GM11168 (cell line): ENCODE data around the gene PIM3.
"Not testable (repeated sequence)": the region's sequence is repeated elsewhere in the genome, so short reads cannot be mapped to it uniquely, and the experiment has no call there.

ENCODE experiments used
- in situ Hi-C: fragments of 300-500 bp; cut with MboI; formaldehyde crosslinking; loops from one replicate; pipeline ENCODE4 v1.12.0; 2022; ENCODE audit warnings: low sequenced_read_pairs; ENCODE audit not compliant: unreplicated experiment

The PIM3 gene

DNA sequence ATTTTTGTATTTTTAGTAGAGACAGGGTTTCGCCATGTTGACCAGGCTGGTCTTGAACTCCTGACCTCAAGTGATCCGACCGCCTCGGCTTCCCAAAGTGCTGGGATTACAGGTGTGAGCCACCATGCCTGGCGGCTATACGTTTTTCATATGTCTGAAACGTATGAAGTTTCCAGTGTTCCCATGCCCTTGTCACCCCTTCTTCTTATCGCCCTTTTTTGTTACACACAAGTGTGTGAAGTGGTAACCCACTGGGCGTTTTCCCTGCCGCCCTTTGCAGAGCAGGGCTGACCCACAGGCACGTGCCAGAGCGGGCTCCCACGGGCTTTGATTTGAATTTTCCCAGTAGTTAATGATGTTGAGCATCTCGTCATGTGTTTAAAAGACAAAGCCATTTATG is 17.0 kb downstream of the PIM3 start:
- in situ Hi-C loops: no loop called here

DNA sequence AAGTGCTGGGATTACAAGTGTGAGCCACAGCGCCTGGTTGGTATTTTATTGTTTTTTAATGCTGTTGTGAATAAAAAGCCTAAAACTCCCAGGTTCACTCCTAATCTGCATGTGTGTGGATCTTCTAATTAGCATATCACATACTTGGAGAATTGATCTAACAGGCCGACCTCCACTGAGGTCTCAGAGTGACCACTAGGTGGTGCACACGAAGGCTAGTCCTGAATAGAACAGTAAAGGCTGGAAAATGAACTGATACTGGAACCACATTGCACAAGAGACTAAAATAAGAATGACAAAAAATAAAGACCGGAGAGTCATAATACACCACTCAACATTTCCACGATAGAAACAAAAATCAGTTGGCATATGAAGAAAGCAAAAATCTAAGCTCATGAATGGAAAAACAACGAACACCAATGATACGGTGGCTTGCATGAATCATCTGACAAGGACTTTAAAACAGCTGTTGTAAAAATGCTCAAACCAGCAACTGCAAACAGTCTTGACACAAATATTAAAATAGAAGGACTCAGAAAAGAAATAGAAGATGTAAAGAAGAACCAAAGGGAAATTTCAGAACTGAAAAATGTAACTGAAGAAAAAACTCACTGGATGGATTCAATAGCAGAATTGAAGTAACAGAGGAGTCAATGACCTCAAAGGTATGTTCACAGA is 19.2 kb downstream of the PIM3 start:
- in situ Hi-C loops: no loop called here

DNA sequence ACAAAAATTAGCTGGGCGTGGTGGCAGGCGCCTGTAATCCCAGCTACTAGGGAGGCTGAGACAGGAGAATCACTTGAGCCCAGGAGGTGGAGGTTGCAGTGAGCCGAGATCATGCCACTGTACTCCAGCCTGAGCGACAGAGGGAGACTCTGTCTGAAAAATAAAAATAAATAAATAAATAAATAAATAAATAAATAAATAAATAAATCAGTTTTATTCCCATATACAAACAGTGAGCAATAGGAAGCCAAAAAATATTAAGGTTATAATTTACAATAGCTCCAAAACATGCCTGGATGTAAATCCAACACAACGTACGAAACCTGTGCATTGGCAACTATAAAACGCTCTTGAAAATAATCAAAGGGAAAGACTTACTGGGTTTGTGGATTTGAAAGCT is 21.2 kb downstream of the PIM3 start:
- in situ Hi-C loops: not testable (repeated sequence)

DNA sequence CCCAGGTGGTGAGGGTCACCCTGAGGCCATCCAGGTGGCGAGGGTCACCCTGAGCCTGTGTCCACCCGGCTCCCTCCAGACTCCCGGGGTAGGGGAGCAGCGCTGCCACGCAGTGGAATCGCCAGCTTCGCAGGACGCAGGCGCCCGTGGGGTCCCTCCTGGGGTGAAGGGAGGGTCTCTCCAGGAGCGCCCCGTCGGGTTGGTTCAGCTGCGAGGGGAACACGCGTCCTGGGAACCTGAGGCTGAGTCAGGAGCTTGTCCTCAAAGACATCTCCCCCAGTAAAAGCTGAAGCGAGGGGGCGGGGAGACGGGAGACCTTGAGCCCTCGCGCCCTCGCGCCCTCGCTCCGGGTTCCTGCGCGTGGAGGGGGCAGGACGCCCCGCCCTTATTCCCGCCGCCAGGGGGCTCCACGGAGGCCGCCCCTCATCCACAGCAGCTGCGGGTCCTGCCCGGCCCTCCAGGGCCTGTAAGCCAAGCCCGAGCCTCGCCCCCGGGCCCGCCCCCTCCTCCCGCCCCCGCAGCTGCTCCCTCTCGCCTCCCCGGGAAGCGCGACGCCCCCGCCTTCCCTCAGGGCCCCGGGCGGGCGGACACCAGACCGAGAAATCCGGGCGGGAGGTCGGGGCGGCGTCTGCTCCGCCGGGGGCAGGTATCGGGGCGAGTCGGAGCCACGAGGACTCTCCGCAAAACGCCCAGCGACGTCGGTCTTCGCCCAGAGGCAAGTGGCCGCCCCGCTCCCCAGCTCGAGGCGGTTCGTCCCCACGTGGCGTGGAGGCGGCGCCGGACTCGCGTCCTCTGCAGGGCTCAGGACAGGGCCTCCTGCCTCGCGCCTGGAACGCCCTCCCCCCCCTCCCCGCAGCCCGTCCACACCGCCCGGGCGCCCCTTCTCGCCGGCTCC is 22.8 kb downstream of the PIM3 start:
- in situ Hi-C loops: no loop called here

DNA sequence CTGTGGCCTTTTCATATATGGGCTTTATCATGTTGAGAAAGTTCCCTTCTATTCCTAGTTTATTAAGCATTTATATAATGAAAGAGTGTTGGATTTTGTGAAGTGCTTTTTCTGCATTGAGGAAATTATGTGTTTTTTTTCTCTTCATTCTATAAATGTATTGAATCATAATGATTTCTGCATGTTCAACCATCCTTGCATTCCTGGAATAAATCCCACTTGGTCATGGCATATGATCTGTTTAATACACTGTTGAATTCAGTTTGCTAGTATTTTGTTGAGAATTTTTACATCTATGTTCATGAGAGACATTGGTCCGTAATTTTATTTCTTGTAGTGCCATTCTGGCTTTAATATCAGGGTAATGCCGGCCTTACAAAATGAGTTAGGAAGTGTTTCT is 25.8 kb downstream of the PIM3 start:
- in situ Hi-C loops: no loop called here

DNA sequence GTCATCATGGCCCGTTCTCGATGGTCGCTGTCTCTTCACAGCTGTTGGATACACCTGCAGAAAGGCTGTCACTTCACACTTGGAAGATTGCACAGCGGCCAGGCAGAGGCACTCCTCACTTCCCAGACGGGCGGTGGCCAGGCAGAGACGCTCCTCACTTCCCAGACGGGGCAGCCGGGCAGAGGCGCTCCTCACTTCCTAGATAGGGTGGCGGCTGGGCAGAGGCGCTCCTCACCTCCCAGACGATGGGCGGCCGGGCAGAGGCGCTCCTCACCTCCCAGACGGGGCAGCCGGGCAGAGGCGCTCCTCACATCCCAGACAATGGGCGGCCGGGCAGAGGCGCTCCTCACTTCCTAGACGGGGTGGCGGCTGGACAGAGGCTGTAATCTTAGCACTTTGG is 29.3 kb downstream of the PIM3 start:
- in situ Hi-C loops: not testable (repeated sequence)

DNA sequence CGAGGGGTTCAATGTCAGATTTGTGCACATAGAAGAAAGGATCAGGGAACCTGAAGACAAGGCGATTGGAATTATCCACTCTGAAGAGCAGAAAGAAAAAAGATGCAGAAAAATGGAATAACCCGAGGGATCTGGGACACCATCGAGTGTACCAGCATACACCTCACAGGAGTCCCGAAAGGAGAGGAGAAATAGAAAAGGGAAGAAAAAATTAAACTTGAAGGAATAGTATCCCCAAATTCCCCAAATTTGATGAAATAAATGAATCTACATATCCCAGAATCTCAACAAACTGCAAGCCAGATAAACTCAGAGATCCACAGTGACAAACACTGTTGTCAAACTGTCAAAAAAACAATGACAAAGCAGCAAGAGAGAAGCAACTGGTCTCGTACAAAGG is 30.6 kb downstream of the PIM3 start:
- in situ Hi-C loops: no loop called here

DNA sequence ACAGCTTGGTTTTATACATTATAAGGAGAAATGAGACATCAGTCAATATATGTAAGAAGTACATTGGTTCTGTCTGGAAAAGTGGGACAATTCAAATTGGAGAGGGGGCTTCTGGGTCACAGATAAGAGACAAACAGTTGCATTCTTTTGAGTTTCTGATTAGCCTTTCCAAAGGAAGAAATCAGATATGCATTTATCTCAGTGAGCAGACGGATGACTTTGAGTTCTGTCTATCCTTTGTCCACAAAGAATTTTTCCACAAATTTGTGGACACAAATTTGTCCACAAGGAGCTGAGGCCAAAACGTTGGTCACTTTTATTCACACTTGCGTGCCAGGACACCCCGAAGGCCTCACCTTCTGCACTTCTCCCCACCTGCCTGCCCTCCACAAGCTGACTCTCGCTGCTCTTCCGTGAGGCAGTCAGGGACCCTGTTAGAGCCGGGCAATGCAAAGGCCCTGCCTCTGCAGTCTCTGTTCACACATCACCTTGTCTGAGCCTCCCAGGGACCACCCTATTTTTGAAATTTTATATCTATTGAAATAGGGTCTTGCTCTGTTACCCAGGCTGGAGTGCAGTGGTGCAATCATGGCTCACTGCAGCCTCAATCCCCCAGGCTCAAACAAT is 31.4 kb downstream of the PIM3 start:
- in situ Hi-C loops: no loop called here

DNA sequence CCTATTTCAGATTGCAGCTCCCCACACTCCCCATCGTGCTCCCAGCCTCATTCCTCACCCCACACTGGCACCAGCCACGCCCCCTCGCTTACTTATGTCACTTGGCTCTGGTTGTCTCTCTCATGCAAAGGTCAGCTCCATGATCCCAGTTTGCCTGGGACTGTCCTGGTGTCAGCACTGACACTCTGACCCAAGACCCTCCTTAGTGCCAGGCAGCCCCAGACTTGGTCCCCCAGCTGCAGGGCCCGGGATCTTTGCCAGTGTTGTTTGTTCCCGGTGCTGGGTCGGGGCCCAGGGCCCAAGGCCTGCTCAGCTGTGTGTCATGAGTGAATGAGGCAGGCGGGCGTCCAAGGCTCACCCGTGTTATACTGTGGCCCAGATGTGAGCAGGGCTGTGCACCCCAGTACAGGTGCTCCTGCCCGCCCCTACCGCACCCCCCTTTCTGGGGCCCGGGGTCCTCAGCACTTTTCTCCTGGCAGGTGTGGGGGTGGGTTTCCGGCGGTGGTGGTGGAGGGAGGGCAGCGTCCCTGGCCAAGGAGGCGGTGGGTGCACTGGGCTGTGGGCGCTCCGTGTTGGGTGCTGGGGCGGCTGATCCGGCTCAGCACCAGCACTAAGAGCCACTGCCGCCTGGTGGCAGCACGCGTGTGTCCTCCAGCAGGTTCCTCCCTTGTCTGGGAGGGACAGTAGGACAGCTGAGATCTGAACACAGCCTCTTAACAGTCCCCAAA is 32.5 kb downstream of the PIM3 start:
- in situ Hi-C loops: no loop called here

DNA sequence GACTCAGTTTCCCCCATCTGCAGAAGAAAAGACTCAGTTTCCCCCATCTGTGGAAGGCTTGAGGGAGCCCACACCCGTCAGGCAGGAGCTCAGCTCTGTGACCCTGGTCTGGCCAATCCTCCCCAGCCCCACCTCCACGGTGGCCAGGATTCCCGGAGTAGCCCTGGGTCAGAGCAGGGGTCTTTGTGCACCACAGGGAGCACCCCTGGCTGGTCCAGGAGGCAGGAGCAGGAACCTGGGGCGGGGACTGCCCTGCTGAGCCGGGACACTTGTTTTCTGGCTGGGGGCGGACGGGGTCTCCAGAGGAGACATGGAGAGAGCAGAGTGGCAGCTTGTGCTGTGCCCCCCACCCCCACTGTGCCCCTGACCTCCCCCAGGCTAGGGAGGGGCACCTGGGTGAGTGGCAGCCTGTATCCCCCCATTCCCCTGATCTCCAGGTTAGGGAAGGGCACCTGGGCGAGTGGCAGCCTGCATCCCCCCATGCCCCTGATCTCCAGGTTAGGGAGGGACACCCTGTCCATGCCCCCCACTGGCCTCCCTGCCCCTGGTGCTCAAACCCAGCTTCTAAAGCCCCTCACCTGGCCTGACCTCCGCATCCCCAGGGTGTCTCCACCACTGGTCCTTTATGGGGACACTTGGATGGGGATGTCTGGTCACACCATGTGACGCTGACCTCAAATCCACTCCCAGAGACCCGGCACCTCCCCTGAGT is 33.2 kb downstream of the PIM3 start:
- in situ Hi-C loops: no loop called here

DNA sequence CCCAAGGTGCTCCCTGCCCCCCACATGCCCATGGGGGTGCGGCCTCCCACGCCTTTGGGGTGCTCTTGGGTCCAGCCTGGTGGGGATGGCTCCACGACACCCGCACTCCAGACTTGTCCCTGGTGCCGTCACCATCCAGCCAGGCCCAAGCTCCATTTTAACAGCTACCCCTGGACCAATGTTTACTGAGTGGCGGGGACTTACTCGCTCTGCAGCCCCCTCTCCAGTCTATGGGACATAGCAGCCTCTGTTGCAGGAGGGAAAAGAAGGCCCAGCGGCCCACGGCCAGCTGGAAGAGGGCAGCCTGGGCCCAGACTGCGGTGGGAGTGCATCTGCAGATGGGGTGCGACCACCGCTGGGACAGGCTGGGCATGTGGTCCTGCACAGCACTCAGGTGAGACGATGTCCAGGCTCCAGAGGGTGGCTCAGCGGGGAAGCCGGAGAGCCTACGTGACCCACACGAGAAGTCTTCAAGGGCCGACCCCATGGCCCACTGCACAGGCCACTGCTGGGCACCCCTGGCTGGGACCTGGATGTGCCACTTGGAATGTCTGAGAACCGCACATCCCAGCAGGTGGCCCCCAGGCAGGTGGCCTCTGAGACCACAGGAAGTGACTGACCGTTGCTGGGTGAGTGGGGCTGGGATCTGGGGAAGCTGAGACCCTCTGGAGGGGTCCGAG is 33.9 kb downstream of the PIM3 start:
- in situ Hi-C loops: no loop called here

DNA sequence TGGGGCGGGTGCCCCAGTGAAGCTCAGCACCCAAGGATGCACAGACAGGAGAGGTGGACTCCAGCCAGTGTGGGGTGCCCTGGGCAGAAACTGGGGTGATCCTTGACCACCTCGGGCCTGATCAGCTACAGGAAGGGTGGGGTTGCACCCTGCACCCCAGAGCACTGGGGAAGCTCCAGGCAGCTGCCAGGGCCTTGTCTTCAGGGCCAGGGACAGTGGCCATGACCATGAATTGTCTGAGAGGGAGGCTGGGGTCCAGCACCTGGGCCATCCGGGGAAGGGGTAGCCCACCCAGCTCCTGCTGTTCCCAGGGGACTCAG is 34.4 kb downstream of the PIM3 start:
- in situ Hi-C loops: no loop called here

DNA sequence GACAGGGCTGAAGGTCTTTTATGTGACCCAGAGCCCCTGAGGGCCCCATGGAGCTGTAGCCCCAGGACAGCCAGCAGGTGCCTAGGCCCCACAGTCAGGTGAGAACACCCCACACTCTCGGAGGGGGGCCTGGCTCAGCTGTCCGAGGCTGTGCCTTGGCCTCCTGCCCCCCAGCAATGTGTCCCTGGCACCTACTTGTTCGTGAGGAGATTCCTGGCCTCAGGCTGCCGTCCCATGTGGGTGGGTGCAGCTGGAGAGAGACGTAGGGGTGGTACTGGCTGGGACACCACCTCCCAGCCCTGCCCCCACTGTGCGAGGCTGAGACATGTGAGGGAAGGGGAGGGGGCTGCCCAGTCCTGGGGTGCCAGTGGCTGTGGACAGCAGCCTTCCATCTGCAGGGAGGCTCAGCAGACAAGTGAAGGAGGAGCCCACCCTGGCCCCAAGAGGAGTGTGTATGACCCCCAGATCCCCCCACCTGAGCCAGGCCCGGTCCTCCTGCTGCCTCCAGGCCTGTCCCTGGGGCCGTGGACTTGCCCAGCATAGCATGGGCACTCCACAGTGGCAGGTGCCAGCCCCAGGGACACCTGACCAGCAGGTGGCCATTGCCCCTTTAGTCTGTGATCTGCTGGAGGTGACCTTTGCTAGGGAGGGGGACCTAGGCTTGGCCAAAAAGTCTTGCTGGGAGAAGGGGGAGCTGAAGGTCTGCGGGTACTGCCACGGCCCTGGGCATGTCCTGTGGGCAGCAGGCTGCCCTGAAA is 35.0 kb downstream of the PIM3 start:
- in situ Hi-C loops: no loop called here

DNA sequence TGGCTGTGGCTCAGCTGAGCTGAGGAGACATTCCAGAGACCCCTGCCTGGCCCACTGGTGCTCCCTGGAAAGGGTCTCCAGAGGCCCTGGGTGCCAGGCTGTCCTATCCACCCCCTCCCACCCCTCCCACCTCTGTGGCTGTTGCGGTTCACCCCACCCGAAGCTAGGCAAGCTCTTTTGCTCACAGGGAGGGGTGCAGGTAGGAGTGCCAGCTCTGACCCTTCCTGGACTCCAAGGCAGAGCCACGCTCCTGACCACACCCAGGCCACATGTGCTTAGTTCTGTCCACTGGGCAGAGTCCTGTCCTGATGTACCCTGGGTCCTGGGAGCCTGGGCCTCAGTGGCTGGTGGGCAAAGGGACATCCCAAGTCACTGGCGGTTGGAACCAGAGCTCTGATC is 35.5 kb downstream of the PIM3 start:
- in situ Hi-C loops: no loop called here

DNA sequence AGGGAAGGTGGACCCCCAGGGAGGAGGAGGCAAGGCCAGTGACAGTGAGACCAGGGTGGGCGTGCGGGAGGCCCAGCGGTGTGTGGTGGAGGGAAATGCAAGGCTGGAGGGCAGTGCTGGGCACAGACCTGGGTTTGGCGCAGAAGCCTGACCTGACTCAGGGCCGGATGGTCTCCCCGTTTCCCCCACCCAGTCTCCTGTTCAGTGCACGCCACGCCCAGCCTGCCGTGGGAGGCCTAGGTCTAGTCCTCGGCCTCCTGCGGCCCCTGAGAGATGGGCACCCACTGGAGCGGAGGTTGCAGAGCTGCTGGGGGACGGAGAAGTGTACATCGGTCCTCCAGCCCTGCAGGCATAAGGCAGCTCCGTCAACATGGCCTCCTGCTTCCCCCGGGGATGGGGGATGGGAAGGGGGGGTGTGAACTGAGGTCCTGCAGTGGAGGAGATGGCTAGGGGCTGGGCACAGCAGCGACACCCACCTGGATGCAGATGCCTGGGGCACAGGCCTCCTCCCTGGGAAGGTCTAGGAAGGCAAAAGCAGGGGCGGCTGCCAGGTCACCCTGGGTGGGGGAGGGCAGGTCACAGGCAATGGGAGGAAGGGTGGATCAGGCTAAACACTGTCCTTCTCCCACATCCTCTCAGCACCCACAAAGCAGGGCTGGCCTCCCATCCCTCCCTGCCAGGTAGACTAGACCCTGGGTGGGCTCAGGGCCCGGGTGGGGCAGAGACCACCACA is 36.1 kb downstream of the PIM3 start:
- in situ Hi-C loops: no loop called here

DNA sequence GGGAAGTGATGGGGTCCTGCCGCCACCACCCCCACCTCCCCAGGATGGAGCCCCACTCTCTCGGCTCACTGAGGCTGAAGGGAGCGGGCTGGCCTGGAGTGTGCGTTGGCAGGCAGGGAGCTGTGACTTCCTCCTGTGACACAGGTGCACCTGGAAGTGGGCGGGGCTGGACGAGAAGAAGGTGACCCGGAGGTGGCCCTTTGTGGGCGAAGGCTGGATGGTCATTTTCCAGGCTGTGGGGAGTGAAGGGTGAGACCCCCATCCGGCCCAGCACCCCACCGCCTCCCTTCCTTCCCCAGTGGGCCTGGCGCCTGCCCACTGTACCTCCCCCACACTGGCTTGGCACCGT is 36.7 kb downstream of the PIM3 start:
- in situ Hi-C loops: no loop called here

DNA sequence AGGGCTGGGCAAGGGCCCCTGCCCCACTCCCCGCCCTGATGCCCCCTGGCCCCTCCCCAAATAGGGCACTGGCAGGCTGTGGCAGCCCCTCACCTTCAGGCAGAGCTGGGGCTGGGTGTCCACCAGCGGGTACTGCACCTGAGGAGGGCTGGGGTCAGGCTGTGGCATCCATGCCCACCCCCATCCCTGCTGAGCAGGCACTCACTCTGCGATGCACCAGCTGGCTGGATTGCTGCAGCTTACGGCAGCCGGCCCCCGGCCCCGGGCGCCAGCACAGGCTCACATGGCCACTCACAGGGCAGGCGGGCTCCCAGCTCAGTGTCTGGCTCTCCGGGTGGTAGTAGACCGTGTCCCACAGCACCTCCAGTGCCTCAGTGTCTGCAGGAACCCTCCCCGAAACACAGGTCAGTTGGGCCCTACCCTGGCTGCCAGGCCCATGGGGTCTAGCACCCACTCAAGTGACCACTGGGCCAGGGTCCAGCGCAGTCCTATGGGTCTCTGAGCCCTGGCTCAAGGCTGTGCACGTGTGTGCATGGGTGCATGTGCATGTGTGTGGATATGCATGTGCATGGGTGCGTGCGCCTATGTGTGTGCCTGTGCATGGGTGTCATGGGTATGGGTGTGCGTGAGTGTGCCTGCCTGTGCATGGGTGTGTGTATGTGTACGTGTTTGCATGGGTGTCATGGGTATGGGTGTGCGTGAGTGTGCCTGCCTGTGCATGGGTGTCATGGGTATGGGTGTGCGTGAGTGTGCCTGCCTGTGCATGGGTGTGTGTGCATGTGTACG is 37.6 kb downstream of the PIM3 start:
- in situ Hi-C loops: no loop called here

DNA sequence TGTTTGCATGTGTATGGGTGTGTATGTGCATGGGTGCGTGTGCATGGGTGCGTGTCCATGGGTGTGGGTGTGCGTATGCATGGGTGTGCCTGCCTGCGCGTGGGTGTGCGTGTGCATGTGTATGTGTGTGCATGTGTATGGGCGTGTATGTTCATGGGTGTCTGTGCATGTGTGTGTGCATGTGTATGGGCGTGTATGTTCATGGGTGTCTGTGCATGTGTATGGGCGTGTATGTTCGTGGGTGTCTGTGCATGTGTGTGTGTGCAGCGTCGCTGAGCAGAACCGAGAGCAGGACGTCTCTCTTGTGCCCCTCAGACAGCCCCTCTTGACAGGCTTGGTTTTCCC is 38.1 kb downstream of the PIM3 start:
- in situ Hi-C loops: no loop called here
